Spleen (tissue), 7 donors: ENCODE data around the gene PNPLA2.
A peak's percentile ranks its signal among the peaks of the same experiment; 100 is the strongest.

Experiments
- POLR2A ChIP-seq, 3 donors: fragments of 450-650 bp; IDR thresholded peaks; one replicate each; pipeline ENCODE4 v1.5.1; 2017; ENCODE audit warnings: antibody characterized with exemption in 3 of 3, mild to moderate bottlenecking in 1 of 3
- POLR2AphosphoS5 ChIP-seq, 3 donors: sonication (generic); formaldehyde crosslinking; IDR thresholded peaks; one replicate each; pipeline ENCODE4 v1.5.1; 2017; ENCODE audit warnings: antibody characterized with exemption in 3 of 3
- TF ChIP-seq, protein P1 (sequence below), 11 experiments: fragments of 200-600 bp in 7 of 11; fragments of 450-650 bp in 4 of 11; sonication (generic) in 4 of 11; IDR thresholded peaks in 8 of 11; conservative IDR thresholded peaks in 3 of 11; 1 replicate in 7 of 11; 2 replicates in 4 of 11; pipeline versions ENCODE4 v1.4.0 to v1.8.0; 2016 to 2021; ENCODE audit warnings: antibody characterized with exemption in 11 of 11, inconsistent platforms in 4 of 11, mild to moderate bottlenecking in 1 of 11
- donor health status: DM: no; HTN: no; CAD: no; lungs with moderate emphysema.
- donor health status: DM: no; HTN: no; CAD: no.
- donor health status: DM: no; HTN: no; CAD: no.

GRCh38 chr11:794013-794765 lies 24.5 kb upstream of the PNPLA2 start:
- TF ChIP-seq, protein P1, sequence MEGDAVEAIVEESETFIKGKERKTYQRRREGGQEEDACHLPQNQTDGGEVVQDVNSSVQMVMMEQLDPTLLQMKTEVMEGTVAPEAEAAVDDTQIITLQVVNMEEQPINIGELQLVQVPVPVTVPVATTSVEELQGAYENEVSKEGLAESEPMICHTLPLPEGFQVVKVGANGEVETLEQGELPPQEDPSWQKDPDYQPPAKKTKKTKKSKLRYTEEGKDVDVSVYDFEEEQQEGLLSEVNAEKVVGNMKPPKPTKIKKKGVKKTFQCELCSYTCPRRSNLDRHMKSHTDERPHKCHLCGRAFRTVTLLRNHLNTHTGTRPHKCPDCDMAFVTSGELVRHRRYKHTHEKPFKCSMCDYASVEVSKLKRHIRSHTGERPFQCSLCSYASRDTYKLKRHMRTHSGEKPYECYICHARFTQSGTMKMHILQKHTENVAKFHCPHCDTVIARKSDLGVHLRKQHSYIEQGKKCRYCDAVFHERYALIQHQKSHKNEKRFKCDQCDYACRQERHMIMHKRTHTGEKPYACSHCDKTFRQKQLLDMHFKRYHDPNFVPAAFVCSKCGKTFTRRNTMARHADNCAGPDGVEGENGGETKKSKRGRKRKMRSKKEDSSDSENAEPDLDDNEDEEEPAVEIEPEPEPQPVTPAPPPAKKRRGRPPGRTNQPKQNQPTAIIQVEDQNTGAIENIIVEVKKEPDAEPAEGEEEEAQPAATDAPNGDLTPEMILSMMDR (IDR thresholded peaks at IDR 0.05 in 8 of 11, conservative IDR thresholded peaks at IDR 0.05 in 3 of 11) = no peak
- TF ChIP-seq POLR2A (IDR thresholded peaks at IDR 0.05) (no peak), POLR2AphosphoS5 (IDR thresholded peaks at IDR 0.05) (peak in 1 of 3 donors; percentile 8)
